ENCODE data around the gene PGA3.
"Not testable (repeated sequence)": the region's sequence is repeated elsewhere in the genome, so short reads cannot be mapped to it uniquely, and the experiment has no call there.

Gene PGA3

DNA sequence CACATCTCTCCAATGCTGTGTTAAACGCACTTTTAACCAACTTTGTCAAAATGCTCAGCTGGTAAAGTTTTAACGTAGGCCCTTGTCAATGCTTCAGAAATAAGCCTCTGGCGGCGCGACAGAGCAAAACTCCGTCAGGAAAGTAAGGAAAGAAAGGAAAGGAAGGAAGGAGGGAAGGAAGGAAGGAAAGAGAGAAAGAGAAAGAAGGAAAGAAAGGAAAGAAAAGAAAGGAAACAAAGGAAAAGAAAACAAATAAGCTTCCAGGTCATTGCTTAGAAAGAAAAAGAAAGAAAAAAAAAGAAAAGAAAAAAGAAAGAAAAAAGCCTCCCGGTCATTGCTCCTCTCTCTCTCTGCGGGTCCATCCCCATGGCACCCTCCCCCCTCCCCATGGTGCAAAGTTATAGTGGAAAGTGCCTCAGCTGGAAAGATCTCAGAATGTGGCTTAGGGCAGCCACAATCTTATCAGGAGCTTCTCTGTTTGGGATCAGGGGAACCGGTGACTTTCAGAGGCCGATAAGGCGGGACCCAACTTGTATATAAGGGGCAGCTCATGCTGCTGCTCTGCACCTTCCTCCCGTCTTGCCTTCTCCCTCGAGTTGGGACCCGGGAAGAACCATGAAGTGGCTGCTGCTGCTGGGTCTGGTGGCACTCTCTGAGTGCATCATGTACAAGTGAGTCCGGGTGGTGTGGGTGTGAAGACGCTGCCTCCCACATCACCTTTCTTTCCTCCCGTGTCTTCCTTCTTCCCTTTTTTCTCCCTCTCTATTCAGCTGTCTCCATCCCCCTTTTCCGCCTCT is at the start of gene PGA3:
Gene PGA3 (plus strand): TSS at position 566 of the 797 bp plus-strand sequence. CDS start 50 bp downstream, at position 616.
- DNase-seq, result not testable (repeated sequence)

DNA sequence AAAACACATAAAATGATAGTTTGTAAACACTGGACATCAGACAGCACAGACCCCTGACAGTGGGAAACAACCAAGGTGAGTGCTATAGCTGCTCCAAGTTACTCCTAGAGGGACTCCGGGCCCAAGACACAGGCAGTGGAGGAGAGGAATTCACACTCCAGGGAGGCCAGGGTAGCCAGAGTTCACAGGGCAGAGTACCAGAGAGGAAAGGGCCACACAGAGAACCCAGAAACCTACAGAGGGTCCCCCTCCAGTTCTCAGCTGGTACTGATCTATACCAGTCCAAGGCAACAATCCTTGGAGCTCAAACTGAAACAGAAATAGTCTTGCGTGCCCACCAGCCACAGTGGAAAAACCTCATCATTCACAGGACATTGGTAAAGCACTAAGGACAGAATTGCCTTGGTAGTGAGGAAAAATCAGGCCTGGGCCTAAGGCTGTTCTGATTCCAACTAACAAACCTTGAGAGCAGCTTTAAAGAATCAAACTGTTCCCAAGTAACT is 49.7 kb upstream of the PGA3 start:
- DNase-seq, result no peak

DNA sequence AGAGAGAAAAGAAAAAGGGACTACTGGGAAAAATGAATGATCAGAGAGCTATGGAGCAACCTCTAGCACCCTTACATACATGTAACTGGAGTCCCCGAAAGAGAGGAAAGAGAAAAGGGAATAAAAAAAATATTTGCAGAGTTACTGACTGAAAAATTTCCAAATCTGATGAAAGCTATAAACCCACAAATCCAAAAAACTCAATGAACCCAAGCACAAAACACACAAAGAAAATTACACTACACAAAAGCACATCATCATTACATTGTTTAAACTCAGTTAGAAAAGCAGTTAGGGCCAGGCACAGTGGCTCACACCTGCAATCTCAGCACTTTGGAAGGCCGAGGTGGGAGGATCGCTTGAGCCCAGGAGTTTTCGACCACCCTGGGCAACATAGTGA is 48.8 kb upstream of the PGA3 start:
- DNase-seq, result no peak

DNA sequence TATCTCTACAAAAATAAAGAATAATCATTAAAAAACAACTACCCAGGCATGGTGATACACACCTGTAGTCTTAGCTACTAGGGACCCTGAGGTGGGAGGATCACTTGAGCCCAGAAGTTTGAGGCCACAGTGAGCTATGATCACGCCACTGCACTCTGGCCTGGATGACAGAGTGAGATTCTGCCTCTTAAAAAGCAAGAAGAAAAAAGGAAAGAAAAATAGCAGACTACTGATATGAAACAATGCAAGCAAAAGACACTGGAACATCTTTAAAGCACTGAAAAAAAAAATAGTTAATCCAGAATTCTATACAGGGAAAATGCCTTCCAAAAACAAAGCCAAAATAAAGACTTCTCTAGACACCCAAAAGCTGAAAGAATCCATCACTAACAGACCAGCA is 48.0 kb upstream of the PGA3 start:
- no peak for DNase-seq

DNA sequence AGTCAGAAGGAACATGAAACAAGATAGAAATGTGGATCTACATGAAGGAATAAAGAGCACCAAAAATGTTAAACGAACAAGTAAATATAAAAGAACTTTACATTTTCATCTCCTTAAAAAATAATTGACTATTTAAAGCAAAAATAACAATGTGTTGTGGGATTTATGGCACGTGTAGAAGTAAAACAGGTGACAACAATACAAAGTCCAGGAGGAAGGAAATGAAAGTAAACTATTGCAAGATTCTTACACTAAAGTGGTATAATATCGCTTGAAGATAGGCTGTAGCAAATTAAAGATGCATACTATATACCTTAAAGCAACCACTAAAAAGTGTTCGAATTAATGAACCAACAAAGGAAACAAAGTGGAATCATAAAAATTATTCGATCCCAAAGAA is 47.6 kb upstream of the PGA3 start:
- DNase-seq, result no peak

DNA sequence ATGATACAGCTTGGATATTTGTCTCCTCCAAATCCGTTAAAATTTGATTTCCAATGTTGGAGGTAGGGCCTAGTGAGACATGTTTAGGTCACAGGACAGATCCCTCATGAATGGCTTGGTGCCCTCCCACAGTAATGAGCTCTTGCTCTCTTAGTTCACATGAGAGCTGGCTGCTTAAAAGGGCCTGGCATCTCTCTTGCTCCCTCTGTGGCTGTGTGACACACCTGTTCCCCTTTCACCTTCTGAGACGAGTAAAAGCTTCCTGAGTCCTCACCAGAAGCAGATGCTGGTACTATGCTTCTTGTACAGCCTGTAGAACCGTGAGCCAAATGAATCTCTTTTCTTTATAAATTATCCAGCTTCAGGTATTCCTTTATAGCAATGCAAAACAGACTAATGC is 45.6 kb upstream of the PGA3 start:
- DNase-seq, result peak in 1 of 2 donors; percentile 12

- no peak for DNase-seq
Measured at GRCh38 chr11:61158691-61159381, 44.5 kb upstream of the PGA3 start.

- DNase-seq, result peak in 1 of 2 donors; percentile 12
Measured at GRCh38 chr11:61160487-61161189, 42.7 kb upstream of the PGA3 start.

GRCh38 chr11:61161190-61162091 is 41.9 kb upstream of the PGA3 start, which contains the start of gene VPS37C:
Gene VPS37C, minus strand, starts transcription at chr11:61161426. Its CDS starts 22,597 bp downstream, at chr11:61138829.
- DNase-seq, result peak; percentile 88 to 91

DNA sequence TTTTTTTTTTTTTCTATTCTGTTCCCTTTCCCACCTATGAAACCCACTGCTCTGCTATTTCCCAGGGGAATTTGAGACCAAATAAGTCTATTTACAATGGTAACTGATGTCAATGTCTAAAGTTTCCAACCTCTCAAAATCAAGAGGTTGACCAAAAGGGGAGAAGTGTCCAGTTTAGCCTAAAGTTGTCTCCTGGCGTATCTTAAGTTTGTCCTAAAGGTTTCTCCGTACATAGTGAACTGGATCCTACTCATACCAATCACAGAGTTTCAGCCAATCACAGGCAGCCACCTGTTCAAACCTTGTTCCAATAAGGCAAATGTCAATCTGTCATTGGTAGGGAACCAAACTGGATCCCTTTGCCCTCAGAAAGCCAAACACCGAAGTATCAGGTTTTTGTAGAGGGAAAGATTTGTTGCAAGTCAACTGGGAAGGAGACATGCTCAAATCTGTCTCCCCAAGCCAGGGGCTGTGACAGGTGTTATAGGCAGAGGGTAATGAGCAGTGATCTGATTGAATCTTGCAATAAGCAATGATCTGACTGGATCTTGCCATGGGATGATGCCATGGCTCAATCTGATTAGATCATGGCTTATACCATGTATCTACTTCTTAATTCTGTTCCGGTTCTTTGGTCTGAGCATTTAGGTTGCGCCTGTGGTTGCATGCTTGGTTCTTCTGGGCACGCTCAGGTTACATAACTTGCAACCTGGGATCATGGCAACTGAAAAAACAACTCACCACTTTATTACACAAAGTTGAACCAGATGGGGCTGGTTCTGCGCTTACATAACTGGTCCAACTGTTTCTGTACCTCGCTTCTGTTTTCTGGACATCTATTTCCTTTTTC is 41.0 kb upstream of the PGA3 start:
- no peak for DNase-seq

- no peak for DNase-seq
Measured at GRCh38 chr11:61163021-61163420, 40.3 kb upstream of the PGA3 start.

DNA sequence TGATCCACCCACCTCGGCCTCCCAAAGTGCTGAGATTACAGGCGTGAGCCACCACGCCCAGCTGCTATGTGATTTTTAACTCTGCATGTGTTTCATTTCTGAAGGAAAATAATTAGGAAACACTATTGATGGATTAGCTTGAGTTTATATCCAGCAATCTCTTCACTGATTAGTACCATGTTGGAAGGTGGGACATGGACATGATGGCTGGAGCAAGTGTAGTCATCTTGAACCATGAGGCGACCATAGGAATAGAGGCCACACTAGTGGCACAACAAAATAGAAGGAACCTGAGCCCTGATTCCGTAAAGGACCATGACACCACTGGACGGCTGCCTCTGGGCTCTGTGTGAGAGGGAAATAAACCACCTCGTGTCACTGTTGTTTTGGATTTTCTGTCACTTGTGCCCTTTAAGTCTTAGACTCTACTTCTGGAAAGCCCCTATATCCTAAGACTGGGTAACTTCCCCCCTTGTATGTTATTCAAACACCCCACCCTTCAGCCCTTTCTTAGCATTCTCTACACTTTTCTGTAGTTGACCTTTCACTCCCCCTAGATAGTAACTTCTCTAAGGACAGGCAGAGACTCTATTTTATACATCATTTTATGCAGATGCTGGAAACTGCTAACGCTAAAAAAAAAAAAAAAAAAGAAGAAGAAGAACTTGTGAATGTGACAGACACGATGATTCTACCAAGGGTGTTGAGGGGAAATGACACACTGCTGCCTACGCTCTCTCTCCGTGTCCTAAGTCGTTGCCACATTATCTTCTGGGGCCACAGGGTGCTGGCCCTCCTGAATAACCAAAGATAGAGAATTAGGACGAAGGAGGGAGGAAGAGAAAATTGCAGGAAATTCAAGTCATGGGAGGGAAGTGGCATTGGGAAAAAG is 39.4 kb upstream of the PGA3 start:
- no peak for DNase-seq

- DNase-seq, result no peak
Measured at GRCh38 chr11:61164606-61165424, 38.5 kb upstream of the PGA3 start.

DNA sequence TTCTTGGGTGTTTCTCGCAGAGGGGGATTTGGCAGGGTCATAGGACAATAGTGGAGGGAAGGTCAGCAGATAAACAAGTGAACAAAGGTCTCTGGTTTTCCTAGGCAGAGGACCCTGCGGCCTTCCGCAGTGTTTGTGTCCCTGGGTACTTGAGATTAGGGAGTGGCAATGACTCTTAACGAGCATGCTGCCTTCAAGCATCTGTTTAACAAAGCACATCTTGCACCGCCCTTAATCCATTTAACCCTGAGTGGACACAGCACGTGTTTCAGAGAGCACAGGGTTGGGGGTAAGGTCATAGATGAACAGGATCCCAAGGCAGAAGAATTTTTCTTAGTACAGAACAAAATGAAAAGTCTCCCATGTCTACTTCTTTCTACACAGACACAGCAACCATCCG is 37.5 kb upstream of the PGA3 start:
- DNase-seq, result not testable (repeated sequence)

DNA sequence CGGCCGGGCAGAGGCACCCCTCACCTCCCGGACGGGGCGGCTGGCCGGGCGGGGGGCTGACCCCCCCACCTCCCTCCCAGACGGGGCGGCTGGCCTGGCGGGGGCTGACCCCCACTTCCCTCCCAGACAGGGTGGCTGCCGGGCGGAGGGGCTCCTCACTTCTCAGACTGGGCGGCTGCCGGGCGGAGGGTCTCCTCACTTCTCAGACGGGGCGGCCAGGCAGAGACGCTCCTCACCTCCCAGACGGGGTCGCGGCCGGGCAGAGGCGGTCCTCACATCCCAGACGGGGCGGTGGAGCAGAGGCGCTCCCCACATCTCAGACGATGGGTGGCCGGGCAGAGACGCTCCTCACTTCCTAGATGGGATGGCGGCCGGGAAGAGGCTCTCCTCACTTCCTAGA is 37.0 kb upstream of the PGA3 start:
- DNase-seq, result not testable (repeated sequence)

DNA sequence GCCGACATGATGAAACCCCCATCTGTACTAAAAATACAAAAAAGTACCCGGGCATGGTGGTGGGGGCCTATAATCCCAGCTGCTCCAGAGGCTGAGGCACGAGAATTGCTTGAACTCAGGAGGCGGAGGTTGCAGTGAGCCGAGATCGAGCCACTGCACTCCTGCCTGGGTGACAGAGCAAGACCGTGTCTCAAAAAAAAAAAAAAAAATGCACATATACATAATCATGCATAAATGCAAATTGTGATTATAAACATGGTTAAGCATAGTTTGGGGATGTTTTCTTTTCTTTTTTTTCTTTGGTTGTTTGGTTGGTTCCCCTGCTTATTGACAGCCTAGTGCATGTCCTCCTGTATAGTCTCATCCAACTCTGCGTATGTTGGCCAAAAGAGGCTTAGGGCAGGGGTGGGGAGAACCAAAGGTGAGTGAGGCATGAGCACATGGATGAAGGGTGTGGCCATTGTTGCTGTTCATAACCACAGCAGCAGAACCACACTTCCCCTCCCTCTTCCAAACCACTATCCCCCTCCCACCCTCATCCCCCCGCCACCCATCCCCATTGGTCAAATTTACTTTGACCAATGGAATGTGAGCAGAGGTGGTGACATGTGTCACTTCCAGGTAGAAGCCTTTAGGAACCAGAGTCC is 35.1 kb upstream of the PGA3 start:
- no peak for DNase-seq

- no peak for DNase-seq
Measured at GRCh38 chr11:61168800-61169199, 34.5 kb upstream of the PGA3 start.

- DNase-seq, result no peak
Measured at GRCh38 chr11:61170566-61170965, 32.7 kb upstream of the PGA3 start.

GRCh38 chr11:61171907-61172306 is 31.4 kb upstream of the PGA3 start:
- no peak for DNase-seq
